ENCODE data around the gene C14orf93. TPM values are rescaled to one million over a fixed set of nuclear protein-coding genes. Genes with fewer than 3 reads are reported as not detected.

C14orf93 gene
- total RNA-seq, 1 donor from 2014 or later, result 14.0 TPM

GRCh38 chr14:22986508-22987054 is 23.4 kb downstream of the C14orf93 start:
- TF ChIP-seq, protein P1, sequence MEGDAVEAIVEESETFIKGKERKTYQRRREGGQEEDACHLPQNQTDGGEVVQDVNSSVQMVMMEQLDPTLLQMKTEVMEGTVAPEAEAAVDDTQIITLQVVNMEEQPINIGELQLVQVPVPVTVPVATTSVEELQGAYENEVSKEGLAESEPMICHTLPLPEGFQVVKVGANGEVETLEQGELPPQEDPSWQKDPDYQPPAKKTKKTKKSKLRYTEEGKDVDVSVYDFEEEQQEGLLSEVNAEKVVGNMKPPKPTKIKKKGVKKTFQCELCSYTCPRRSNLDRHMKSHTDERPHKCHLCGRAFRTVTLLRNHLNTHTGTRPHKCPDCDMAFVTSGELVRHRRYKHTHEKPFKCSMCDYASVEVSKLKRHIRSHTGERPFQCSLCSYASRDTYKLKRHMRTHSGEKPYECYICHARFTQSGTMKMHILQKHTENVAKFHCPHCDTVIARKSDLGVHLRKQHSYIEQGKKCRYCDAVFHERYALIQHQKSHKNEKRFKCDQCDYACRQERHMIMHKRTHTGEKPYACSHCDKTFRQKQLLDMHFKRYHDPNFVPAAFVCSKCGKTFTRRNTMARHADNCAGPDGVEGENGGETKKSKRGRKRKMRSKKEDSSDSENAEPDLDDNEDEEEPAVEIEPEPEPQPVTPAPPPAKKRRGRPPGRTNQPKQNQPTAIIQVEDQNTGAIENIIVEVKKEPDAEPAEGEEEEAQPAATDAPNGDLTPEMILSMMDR (IDR thresholded peaks at IDR 0.05; ENCODE audit: unreplicated experiment), result peak; percentile 96
- Mint-ChIP-seq H3K4me1 (no peaks in the 10 kb centered on the region), H3K27me3 (ENCODE audit: low read depth) (no peaks in the 10 kb centered on the region), H3K36me3 (peaks cover 4% of the 10 kb centered on the region), H3K27ac (no peak overlapping the region), H3K9me3 (no peaks in the 10 kb centered on the region), H3K4me3 (no peak overlapping the region)
- DNase-seq (ENCODE audit: low spot score in 2 of 2, unreplicated experiment in 2 of 2), result peak; percentile 79 to 93

DNA sequence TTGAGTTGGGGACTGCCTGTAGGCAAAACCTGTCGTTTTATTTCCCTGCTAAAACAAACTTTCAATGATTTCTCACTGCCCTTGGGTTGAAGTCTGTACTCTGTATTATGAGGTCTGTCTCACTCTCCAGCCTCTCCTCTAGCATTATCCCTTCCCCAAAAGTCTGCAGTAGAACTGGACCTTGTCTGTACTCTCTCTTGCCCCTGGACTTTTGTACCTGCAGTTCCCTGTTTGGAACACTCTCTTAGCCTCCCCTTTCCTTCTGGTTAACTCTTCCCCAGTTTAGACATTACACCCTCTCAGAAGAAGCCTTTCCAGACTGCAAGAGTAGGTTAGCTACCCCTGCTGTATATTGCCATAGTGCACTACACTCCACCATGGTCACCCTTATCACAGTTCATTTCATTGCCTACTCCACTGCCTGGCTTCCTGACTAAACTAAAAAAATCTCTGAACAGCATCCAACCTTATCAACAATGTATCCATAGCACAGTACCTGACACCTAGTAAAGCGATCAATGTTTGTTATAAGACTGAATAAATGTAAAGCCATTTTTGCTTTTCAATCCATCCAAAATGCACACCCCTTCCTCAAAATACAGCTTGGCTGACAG is 23.9 kb downstream of the C14orf93 start:
- no peak overlapping the region for H3K4me3 Mint-ChIP-seq
- no peaks in the 10 kb centered on the region for H3K9me3 Mint-ChIP-seq
- peak overlapping the region; percentile 4 for H3K27ac Mint-ChIP-seq
- H3K36me3 Mint-ChIP-seq, result peaks cover 4% of the 10 kb centered on the region
- TF ChIP-seq, protein P1 (IDR thresholded peaks at IDR 0.05; ENCODE audit: unreplicated experiment), result no peak
- no peak for DNase-seq (ENCODE audit: low spot score in 2 of 2, unreplicated experiment in 2 of 2)
- no peaks in the 10 kb centered on the region for H3K4me1 Mint-ChIP-seq
- H3K27me3 Mint-ChIP-seq (ENCODE audit: low read depth), result no peaks in the 10 kb centered on the region

GRCh38 chr14:22984959-22985658 is 24.8 kb downstream of the C14orf93 start:
- no peak overlapping the region for H3K4me3 Mint-ChIP-seq
- no peaks in the 10 kb centered on the region for H3K9me3 Mint-ChIP-seq
- DNase-seq (ENCODE audit: low spot score in 2 of 2, unreplicated experiment in 2 of 2), result no peak
- H3K27me3 Mint-ChIP-seq (ENCODE audit: low read depth), result no peaks in the 10 kb centered on the region
- peaks cover 4% of the 10 kb centered on the region for H3K36me3 Mint-ChIP-seq
- TF ChIP-seq, protein P1 (IDR thresholded peaks at IDR 0.05; ENCODE audit: unreplicated experiment), result no peak
- no peak overlapping the region for H3K27ac Mint-ChIP-seq
- H3K4me1 Mint-ChIP-seq, result peaks cover under 1% of the 10 kb centered on the region

DNA sequence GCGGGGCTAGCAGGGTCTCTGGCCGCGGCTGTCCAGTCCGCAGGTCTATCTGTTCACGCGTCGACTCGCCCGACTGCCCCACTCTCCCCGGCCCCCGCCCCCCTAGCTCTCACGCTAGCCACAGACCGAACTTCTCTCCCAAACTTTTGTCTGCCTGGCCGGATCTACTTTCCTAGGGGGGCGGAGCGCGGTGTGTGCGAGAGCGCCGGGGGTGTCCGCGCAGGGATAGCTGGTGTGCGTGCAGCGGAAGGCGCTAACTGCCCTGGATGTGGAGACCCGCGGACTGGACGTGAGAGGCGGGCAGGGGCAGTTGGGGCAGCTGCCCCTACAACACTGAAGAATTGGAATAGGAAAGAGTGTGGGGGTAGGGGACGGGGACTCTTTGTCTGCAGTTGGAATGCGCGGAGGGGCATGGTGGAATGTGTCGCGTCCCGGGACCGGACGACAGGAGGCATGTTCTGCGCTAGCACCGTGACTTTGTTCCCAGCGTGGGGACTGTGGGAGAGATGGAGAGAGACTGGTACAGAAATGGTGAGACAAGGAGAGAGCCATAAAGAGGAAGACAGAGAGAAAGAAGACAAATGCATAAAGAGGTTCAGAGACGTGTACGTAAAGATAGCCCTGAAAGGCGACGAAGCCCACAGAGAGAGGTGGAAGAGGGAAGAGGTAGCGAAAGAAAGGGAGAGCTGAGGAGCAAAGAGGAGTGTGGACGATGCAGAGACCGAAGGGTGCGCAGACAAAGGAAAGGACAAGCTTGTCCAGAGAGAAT is 27.3 kb downstream of the C14orf93 start, which contains the start of gene AJUBA:
TSS of gene AJUBA (minus strand) at position 75 of the 769 bp plus-strand sequence. CDS start 285 bp downstream, outside the sequence.
- Mint-ChIP-seq H3K27ac (peak within 1 kb of the TSS; percentile 84), H3K36me3 (no peaks in the 10 kb centered on the region), H3K9me3 (no peaks in the 10 kb centered on the region), H3K4me1 (peaks cover 25% of the 10 kb centered on the region), H3K4me3 (no peak within 1 kb of the TSS), H3K27me3 (ENCODE audit: low read depth) (no peaks in the 10 kb centered on the region)
- TF ChIP-seq, protein P1 (IDR thresholded peaks at IDR 0.05; ENCODE audit: unreplicated experiment), result no peak
- DNase-seq (ENCODE audit: low spot score in 2 of 2, unreplicated experiment in 2 of 2), result peak; percentile 77 to 82

- no peaks in the 10 kb centered on the region for H3K27me3 Mint-ChIP-seq (ENCODE audit: low read depth)
- H3K36me3 Mint-ChIP-seq, result no peaks in the 10 kb centered on the region
- H3K27ac Mint-ChIP-seq, result peak overlapping the region; percentile 84
- TF ChIP-seq, protein P1 (IDR thresholded peaks at IDR 0.05; ENCODE audit: unreplicated experiment), result no peak
- peaks cover 32% of the 10 kb centered on the region for H3K4me1 Mint-ChIP-seq
- no peaks in the 10 kb centered on the region for H3K9me3 Mint-ChIP-seq
- peak; percentile 24 to 65 for DNase-seq (ENCODE audit: low spot score in 2 of 2, unreplicated experiment in 2 of 2)
- no peak overlapping the region for H3K4me3 Mint-ChIP-seq
Observed at GRCh38 chr14:22981876-22982476, 28.0 kb downstream of the C14orf93 start.
